GM18505 (cell line): ENCODE measurements around the gene SGCD.
"Not testable (repeated sequence)": the region's sequence is repeated elsewhere in the genome, so short reads cannot be mapped to it uniquely, and the experiment has no call there.

ENCODE experiments used
- ATAC-seq: cut with Tn5 transposase; IDR thresholded peaks from one replicate; pipeline ENCODE4 v1.9.1; 2021; ENCODE audit not compliant: unreplicated experiment
- POLR2A ChIP-seq: IDR thresholded peaks from 4 replicates; pipeline ENCODE4 v1.6.1; 2011; ENCODE audit warnings: borderline replicate concordance; ENCODE audit not compliant: insufficient read depth, insufficient read length; ENCODE audit errors: extremely low read depth

SGCD gene

DNA sequence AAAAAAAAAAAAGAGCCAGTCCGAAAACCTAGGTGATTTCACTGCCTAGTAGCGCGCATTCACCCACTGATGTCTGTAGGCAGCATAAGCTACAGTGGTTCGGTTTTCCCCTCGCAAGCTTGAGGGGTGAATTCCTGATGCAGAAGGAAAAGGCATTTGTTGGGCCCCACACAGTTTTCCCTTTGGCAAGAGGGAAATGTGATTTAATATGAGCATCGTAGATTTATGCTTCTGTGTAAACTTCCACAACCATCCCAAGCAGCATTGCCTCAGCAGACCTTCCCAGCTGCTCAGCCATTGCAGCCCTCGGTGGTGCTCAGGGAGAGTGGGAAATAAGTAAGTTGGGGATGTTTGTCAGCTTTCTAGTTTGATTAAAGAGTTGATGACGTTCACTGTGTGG lies 291.6 kb downstream of the SGCD start:
- ATAC-seq, result no peak
- TF ChIP-seq POLR2A, result no peak

DNA sequence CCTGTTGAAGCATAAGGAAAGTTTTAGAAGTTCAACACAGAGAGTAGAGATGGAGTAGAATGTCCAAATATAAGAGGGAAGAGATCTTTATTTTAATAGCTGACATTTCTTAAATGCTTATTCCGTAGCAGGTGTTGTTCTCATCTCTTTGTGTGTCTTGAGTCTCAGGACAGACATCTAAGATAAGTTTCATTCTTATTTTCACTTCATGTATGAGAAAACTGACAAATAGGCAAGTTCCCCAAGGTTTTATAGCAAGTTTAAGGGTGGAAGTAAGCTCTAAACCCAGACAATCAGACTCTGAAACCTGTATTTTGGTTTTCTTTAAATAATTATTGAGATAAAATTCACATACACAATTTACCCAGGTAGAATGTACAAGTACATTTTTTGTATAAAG lies 294.8 kb downstream of the SGCD start:
- no peak for TF ChIP-seq POLR2A
- no peak for ATAC-seq

DNA sequence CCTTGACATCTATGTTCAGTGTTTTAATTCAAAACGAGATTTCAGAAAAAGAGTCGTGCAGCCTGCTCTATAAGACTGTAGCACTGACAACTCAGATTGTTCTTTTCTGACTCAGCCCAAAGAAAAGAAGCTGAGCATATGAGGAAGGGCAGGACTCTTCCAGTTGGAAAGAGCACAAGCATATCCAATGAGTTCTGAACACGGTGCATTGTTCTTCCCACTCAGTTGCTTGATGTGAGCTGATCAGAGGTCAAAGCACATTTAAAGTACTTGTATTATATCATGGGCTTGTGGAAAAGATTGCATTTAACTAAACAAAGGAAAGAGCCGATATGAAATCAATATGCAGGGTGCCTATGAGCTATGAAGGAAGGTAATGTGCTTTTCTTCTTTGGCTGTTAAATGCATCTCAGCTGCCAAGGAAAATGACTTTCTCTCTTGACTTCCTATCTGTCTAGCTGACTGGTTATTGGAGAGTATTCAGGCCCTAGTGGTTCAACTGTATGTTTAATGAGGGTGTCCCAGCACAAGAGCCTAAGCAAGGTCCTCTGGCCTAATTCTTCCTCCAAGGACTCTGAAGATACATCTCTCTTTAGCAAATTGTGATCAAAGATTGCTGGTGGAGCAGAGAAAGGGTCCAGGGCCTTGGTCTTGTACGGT lies 296.5 kb downstream of the SGCD start:
- TF ChIP-seq POLR2A, result no peak
- no peak for ATAC-seq

DNA sequence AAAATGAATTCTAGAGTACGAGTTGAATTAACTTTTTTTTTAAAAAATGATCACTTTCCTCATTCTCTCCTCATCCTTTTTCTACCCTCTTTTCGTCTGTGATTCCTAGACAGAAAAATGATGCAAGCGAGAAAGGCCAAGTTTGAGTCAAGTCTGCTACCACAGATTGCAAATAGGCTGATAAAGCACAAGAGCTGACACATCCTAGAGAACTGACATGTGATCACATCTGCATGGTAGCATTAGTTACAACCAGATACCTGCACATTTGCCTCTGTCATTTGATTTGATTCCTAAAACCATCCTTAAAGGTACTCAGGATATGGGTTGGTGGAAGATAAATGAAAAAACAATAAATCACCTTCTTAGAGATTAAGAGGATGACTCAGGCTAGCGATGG lies 297.7 kb downstream of the SGCD start:
- no peak for TF ChIP-seq POLR2A
- no peak for ATAC-seq

DNA sequence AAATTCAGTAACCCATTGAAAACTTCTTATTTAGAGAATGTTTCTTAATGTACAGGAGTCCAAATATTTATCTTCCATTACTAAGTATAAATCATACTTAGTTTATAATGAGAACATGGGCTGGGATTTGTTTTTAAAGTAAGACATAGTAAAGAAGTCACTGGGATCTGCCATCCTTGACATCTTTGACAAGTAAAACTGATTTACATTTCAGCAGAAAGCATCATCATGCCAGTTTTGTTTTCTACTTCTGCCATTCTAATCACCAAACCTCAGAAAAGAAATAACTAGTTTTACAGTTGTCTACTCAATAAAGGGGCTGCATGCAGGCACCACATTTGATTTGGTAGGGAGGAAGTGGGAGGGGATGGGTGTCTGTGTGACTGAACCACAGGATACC lies 301.5 kb downstream of the SGCD start:
- ATAC-seq, result no peak
- no peak for TF ChIP-seq POLR2A

DNA sequence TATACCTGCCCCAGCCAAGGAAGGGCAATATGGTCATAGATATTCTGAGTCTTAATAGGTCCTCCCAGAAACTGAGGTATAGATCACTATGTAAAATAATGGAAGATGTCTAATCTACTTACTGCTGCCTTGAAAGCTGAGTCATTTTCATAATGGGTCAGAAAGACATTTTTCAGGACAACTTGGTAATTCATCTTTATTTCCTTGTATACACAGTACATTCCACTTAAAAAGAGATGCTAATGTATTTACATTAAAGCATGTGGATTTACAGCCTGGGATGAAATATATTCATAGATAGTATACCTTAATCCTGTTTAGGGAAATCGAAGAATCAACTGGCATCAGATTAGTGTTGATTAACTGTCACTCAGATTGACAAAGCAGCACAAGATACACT lies 304.0 kb downstream of the SGCD start:
- TF ChIP-seq POLR2A, result no peak
- ATAC-seq, result no peak

DNA sequence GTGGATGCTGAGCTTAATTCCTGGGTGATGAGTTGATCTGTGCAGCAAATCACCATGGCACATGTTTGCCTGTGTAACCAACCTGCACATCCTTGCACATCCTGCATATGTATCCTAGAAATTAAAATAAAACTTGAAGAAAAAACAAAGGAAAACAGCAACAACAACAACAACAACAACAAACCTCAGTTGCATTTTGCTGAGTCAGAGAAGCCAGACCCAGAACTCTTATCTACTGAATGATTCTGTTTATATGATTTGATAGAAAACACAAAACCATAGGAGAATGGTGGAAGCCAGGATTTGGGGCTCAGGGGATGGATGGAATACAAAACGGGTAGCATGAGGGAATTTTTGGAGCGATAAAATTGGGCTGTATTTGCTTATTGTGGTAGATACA lies 307.3 kb downstream of the SGCD start:
- ATAC-seq, result no peak
- TF ChIP-seq POLR2A, result no peak

DNA sequence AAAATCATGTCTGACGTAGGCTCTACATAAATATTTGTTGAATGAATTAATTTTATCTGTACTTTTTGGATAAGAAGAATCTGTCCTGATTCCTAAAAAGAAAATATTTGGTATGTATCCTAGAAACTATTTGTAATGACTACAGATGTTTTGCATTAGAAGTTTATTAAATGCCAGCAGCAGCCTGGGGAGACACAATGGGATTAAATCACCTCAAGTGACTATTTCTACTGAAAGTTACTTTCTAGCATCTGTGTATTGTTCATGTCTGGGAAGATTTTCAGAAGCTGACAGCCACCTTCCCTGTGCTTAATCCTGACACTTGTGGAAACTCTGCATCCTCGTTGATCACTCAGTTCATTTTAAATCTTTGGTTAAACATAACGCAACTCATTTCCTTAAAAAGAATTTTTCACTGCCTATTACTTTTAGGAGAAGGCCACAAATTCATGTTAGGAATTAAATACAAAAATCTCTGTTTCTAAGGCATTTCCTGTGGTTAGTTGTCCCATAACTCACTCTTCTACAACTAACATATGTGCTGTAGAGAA lies 313.8 kb downstream of the SGCD start:
- TF ChIP-seq POLR2A, result no peak
- ATAC-seq, result no peak

DNA sequence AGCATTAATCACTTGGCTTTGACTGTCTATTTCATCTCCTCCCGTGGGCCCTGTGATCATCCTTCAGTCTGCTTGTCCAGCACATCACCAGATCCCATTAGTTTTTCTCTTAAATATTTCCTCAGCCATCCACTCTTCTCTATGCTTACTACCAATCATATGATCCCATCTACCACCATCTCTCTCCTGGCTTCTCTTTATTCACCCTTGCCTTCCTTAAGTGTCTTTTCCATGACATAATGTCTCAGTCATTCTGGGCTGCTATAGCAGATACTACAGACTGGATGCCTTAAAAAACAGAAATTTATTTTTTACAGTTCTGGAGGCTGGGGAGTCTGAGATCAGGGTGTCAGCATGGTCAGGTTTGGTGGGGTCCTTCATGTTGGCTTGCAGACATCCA lies 314.7 kb downstream of the SGCD start:
- no peak for TF ChIP-seq POLR2A
- ATAC-seq, result no peak

DNA sequence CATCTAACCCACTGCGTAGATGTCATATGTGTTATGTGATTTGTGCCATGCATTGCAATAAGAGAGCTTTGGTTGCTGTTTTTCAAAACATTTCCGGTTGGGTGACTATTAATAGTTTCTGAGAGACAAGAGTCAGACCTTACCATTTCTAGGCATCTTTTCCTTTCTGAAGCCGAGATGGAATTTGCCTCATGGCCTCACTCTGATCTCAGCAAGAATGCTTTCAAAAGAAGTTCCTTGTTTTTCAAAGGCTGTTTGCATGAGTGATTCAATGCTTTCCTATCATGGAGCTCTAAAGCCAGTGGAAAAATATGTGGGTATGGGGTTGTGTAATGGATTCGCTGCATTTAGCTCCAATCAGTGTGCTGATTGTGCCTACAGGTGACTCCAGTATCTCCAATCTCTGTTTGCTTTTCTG lies 320.1 kb downstream of the SGCD start:
- TF ChIP-seq POLR2A, result no peak
- no peak for ATAC-seq

DNA sequence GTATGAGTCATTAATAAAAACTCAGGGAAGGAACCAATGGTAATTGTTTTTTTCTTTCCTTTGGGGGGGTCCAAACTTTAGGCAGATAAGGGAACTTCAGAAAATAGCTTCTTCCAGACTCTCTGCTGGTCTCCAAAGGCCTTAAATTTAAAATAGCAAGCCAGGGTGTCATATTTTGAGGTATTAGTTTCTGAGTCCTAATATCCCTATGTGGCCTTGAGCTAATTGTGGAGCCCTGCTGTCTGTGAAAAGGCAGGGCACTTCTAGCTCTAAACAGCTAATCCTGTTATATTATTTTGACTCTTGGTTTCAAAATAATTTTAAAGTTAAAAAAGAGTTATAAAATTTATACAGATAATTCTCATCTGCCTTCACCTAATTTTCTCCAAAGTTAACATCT lies 327.5 kb downstream of the SGCD start:
- no peak for ATAC-seq
- no peak for TF ChIP-seq POLR2A

DNA sequence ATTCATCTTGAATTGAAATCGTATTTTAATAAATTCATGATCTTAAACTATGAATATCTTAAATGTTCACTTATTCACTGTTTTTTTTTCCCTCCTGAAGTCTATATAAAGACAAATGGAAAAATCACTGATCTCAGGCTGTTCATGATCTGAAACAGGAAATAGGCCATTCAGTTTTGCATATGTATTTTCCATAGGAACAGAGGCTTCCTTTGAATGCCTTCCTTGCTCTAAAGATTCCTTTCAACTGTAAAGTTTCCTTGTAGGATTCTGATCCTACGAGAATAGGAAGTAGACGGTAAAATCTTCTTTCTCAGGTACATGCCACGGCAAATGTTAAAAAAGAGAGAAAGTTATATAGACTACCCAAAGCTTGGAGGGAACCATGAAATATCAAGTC lies 328.8 kb downstream of the SGCD start:
- no peak for ATAC-seq
- TF ChIP-seq POLR2A, result no peak

DNA sequence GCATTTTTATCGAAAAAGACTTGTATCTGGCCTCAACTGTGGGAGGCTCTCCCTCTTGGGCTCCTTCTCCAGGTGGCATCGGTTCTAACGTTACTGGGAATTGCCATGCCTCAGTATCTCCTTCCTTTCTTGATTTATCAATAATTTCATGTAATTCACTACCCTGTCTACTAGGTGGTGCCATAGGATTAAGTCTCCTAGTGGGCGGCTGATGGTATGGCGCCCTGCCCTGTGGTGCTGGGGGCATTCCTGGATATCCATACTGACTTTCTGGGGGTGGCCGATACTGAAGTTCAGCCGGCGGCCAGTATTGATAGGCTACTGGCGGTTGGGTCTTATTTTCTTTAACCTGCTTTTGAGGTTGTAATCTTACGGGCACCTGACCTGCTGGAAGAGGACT lies 337.9 kb downstream of the SGCD start:
- ATAC-seq, result not testable (repeated sequence)

DNA sequence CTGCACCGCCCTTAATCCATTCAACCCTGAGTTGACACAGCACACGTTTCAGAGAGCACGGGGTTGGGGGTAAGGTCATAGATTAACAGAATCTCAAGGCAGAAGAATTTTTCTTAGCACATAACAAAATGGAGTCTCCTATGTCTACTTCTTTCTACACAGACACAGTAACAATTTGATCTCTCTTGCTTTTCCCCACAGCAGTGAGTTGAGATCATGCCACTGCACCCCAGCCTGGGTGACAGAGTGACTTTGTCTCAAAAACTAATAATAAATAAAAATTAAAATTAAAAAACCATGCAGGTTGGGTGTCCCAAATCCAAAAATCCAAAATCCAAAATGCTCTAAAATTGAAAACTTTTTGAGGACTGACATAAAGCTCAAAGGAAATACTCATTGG lies 339.7 kb downstream of the SGCD start:
- not testable (repeated sequence) for ATAC-seq

DNA sequence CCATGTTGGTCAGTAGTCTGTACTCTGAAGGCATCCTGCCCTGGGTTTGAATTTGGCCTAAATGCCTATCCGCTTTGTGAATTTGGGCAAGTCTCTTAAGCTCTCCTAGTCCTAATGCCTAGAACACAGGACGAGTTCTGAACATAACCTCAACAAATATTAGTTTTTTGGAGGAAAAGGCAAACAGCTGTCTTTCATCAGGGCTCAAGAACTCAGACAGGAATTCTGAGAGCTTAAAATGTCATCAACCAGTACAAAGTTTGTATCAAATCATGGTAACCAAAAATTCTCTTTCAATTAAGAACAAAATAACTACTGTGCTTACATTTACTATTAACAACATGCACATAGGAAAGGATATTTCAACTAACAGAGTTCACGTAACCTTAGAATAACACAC lies 340.7 kb downstream of the SGCD start:
- TF ChIP-seq POLR2A, result no peak
- no peak for ATAC-seq
